Fibroblast of the aortic adventitia (primary cell): ENCODE data around the gene MFSD1. TPM values are rescaled to one million over a fixed set of nuclear protein-coding genes. Genes with fewer than 3 reads are reported as not detected.

ENCODE experiments used
- DNase-seq: peaks from one replicate; pipeline ENCODE4 v3.0.0-alpha.2; 2010; ENCODE audit warnings: low read depth
- H3K4me3 ChIP-seq: 2 replicates; pipeline ENCODE4 v1.5.1; 2011; ENCODE audit warnings: low read depth, mild to moderate bottlenecking, control low read depth, low read length, moderate library complexity
- CTCF ChIP-seq: IDR thresholded peaks from 2 replicates; pipeline ENCODE4 v1.5.1; 2011; ENCODE audit warnings: mild to moderate bottlenecking, low read length, control low read depth, inconsistent platforms; ENCODE audit not compliant: insufficient read depth
- total RNA-seq: library from RNA; depleted of rRNA; stranded (reverse); fragments of >200 nt; gene quantifications from 2 replicates; pipeline ENCODE4 v1.2.3, GENCODE V29; 2012; ENCODE audit warnings: low replicate concordance

Gene MFSD1
- total RNA-seq, 1 donor: 223 TPM

DNA sequence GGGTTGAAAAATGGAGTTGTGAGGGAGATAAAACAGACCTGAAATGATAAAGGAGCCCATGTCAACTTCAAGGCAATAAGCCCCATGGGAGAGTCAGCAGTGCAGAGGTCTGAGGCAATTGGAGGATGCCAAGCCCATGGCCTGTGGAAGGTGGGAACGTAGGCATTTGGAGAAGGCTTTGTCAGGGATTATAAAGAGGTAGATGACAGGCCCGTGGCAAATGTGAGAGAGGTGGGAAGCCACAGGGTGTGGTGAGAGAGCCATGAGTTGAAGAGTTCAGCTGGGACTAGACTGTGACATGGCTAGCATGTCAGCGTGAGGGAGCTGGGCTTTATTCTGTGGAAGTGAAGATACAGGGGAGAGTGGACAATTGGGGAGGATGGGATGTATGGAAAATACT, 35.4 kb downstream of the MFSD1 start:
- TF ChIP-seq CTCF: no peak
- H3K4me3 ChIP-seq: no peak overlapping the region
- no peak for DNase-seq

DNA sequence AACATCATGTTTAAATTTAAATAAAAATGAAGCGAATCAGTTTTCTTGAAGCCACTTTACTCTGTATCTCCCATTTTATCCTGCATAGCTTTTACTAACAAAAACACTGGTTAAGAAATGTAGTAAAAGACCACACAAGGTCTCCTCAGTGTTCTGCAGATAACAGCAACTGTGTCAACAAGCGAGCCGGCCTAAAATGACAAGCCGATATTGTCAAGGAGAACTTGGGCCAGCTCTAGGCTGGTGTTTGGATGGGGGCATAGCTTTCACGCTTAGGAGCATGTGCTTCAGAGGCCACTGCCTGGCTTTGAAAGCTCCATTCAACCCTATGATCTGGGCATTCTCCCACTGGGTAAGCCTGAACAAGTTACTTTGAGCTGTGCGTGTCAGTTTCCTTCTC, 38.1 kb downstream of the MFSD1 start:
- H3K4me3 ChIP-seq: no peak overlapping the region
- no peak for TF ChIP-seq CTCF
- DNase-seq: no peak

DNA sequence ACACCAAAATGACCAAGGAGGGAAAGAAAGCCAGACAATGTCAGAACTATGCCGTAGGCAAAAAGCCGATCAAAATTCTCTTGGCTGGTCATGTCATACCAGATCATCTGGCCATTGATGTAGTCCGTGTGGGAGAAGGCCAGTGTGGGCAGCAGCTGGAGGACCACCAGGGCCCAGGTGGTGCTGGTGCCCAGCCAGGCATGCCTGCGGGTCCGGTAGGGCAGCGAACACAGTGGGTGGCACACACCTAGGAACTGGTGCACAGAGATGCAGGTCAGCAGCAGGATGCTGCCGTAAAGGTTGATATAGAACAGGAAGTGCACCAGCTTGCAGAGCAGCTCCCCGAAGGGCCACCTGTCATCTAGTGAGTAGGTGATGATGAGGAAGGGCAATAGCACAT, 39.5 kb downstream of the MFSD1 start:
- DNase-seq: no peak
- no peak overlapping the region for H3K4me3 ChIP-seq
- TF ChIP-seq CTCF: no peak

GRCh38 chr3:158842976-158843375, 41.1 kb downstream of the MFSD1 start:
- no peak overlapping the region for H3K4me3 ChIP-seq
- TF ChIP-seq CTCF: no peak
- DNase-seq: peak; percentile 13

- peak; percentile 29 for DNase-seq
- peak; percentile 60 for TF ChIP-seq CTCF
- H3K4me3 ChIP-seq: no peak overlapping the region
These were observed 44.0 kb downstream of the MFSD1 start for GRCh38 chr3:158845765-158846350.

DNA sequence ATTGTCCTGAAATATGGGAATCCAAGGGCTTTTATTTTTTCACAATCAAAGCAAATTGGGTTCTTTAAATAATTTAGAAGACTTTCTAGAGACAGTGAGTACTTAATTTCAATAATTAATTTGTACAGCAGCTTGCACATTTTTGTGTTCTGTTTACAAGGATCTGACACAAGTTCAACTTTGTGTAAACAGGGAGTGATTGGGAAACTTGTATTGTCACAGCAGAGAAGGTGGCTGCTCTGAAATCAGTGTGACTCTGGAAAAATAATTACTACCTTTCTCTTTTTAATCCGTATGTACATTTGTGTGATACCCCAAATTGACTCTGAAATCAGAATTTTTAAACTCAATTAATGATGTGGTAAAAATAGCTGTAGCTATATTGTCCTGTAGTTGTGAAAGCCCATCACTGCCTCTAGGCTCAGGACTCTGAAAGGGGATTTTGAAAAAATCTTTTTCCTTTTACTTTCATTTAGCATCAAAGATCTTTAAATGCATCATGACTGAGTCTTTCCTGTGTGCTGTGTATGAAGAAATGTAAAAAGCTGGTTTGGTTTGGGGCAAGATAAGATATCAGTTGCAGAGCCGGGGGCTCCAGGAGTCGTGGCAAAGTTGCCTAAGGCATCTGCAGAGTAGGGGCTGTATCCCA, 45.1 kb downstream of the MFSD1 start:
- DNase-seq: peak; percentile 4
- H3K4me3 ChIP-seq: no peak overlapping the region
- TF ChIP-seq CTCF: no peak

GRCh38 chr3:158847452-158847821, 45.6 kb downstream of the MFSD1 start:
- TF ChIP-seq CTCF: no peak
- no peak overlapping the region for H3K4me3 ChIP-seq
- peak; percentile 22 for DNase-seq
